ENCODE data around the gene GM2A. TPM values are rescaled to one million over a fixed set of nuclear protein-coding genes. Genes with fewer than 3 reads are reported as not detected.

Gene GM2A
- total and polyA plus RNA-seq, 9 of the 15 experiments (the other 6 are each of a cell fraction or from before 2014, with no cell fraction given) = 5.8 to 36.0 (median 10.0) TPM

GRCh38 chr5:151249281-151249680 is 3.7 kb upstream of the GM2A start:
- CTCF ChIA-PET (ENCODE audit: low intra/inter-chr PET ratio) = no interaction called here

GRCh38 chr5:151250346-151251000 is 2.5 kb upstream of the GM2A start:
- in situ Hi-C loops (cut with MboI) = no loop called here
- H3K79me2 ChIP-seq (ENCODE audit: control insufficient read depth, insufficient read depth, low read length) = peaks cover 3% of the 10 kb centered on the region; the same call in 2 of the 3 replicates
- DNase-seq (ENCODE audit: extremely low read depth in 1 of 4, low spot score in 3 of 4) = no peak
- no peak overlapping the region for H3K4me2 ChIP-seq (ENCODE audit: insufficient read depth, low read length)
- H3K27ac ChIP-seq (ENCODE audit: extremely low read depth, low read depth, low read length) = no peak overlapping the region
- H3K36me3 ChIP-seq (ENCODE audit: control insufficient read depth, insufficient read depth, low read length) = no peaks in the 10 kb centered on the region
- peaks cover 9 to 14% of the 10 kb centered on the region in 2 experiments for H3K4me1 ChIP-seq (replicated peaks in 1 of 2; ENCODE audit: control insufficient read depth in 2 of 2, insufficient read depth in 2 of 2, low read length in 2 of 2)
- no peaks in the 10 kb centered on the region for H3K9me1 ChIP-seq (ENCODE audit: control insufficient read depth, insufficient read depth, low read length)
- no peak for ATAC-seq
- no peaks in the 10 kb centered on the region for H3K9me3 ChIP-seq (replicated peaks; ENCODE audit: control insufficient read depth, insufficient read depth, low read depth, low read length)
- no peaks in the 10 kb centered on the region for H3K27me3 ChIP-seq (ENCODE audit: control insufficient read depth in 2 of 2, insufficient read depth in 2 of 2, low read length in 2 of 2)
- no peak overlapping the region for H3K9ac ChIP-seq (ENCODE audit: insufficient read depth in 1 of 2, low read depth in 2 of 2, low read length in 2 of 2)
- H4K20me1 ChIP-seq (replicated peaks; ENCODE audit: control insufficient read depth, insufficient read depth, low read length) = no peaks in the 10 kb centered on the region
- POLR2A ChIA-PET = no interaction called here
- peak overlapping the region; percentile 82 for H2AFZ ChIP-seq (ENCODE audit: low read depth, low read length)
- intact Hi-C loops (cut with micrococcal nuclease) = no loop called here
- no TSS peak for BruUV-seq (replicated peaks)
- no peak for FAIRE-seq
- CTCF ChIA-PET (ENCODE audit: low intra/inter-chr PET ratio) = no interaction called here
- H3K4me3 ChIP-seq = no peak overlapping the region
- WGBS (ENCODE audit: insufficient coverage, low coverage, missing lambda C conversion rate) = 67% methylated on average over 10 of the region's 10 CpGs
- TF ChIP-seq, protein P1, sequence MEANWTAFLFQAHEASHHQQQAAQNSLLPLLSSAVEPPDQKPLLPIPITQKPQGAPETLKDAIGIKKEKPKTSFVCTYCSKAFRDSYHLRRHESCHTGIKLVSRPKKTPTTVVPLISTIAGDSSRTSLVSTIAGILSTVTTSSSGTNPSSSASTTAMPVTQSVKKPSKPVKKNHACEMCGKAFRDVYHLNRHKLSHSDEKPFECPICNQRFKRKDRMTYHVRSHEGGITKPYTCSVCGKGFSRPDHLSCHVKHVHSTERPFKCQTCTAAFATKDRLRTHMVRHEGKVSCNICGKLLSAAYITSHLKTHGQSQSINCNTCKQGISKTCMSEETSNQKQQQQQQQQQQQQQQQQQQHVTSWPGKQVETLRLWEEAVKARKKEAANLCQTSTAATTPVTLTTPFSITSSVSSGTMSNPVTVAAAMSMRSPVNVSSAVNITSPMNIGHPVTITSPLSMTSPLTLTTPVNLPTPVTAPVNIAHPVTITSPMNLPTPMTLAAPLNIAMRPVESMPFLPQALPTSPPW (CRISPR knock-in tag; IDR thresholded peaks at IDR 0.05) = no peak
- TF ChIP-seq POLR2AphosphoS5 (IDR thresholded peaks at IDR 0.05; ENCODE audit: control insufficient read depth, insufficient read depth, low read depth, low read length) = no peak
- TF ChIP-seq MTA3 (IDR thresholded peaks at IDR 0.05; ENCODE audit: borderline replicate concordance) = no peak
- TF ChIP-seq ZNF512 (tag; IDR thresholded peaks at IDR 0.05) = peak; percentile 79
- TF ChIP-seq MLLT1 (IDR thresholded peaks at IDR 0.05) = peak in 1 of 2 experiments; percentile 45; a peak in 1 of 4 replicates
- TF ChIP-seq FOXK2 (conservative IDR thresholded peaks at IDR 0.05 in 1 of 2, IDR thresholded peaks at IDR 0.05 in 1 of 2; ENCODE audit: low read depth in 2 of 2) = peak in 1 of 2 experiments; percentile 42; a peak in 1 of 4 replicates

More at GRCh38 chr5:151249281-151249680, 3.7 kb upstream of the GM2A start:
- ATAC-seq = no peak
- no peak overlapping the region for H3K4me3 ChIP-seq
- TF ChIP-seq, protein P2, sequence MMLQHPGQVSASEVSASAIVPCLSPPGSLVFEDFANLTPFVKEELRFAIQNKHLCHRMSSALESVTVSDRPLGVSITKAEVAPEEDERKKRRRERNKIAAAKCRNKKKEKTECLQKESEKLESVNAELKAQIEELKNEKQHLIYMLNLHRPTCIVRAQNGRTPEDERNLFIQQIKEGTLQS (IDR thresholded peaks at IDR 0.05) = peak; percentile 48
- TF ChIP-seq, protein P2 (CRISPR knock-in tag; conservative IDR thresholded peaks at IDR 0.05) = no peak
- TF ChIP-seq ZZZ3 (IDR thresholded peaks at IDR 0.05) = no peak
- in situ Hi-C loops (cut with MboI) (no loop called here), intact Hi-C loops (cut with micrococcal nuclease) (no loop called here)
- no peaks in the 10 kb centered on the region for H3K27me3 ChIP-seq (ENCODE audit: control insufficient read depth in 2 of 2, insufficient read depth in 2 of 2, low read length in 2 of 2)
- H4K20me1 ChIP-seq (replicated peaks; ENCODE audit: control insufficient read depth, insufficient read depth, low read length) = no peaks in the 10 kb centered on the region
- H3K4me1 ChIP-seq (replicated peaks in 1 of 2; ENCODE audit: control insufficient read depth in 2 of 2, insufficient read depth in 2 of 2, low read length in 2 of 2) = peaks cover 9 to 14% of the 10 kb centered on the region in 2 experiments
- 70% methylated on average over 5 of the region's 5 CpGs for WGBS (ENCODE audit: insufficient coverage, low coverage, missing lambda C conversion rate)
- BruUV-seq (replicated peaks) = no TSS peak
- no peak for DNase-seq (ENCODE audit: extremely low read depth in 1 of 4, low spot score in 3 of 4)
- H3K9me3 ChIP-seq (replicated peaks; ENCODE audit: control insufficient read depth, insufficient read depth, low read depth, low read length) = no peaks in the 10 kb centered on the region
- no peaks in the 10 kb centered on the region for H3K9me1 ChIP-seq (ENCODE audit: control insufficient read depth, insufficient read depth, low read length)
- peaks cover 3% of the 10 kb centered on the region; the same call in 2 of the 3 replicates for H3K79me2 ChIP-seq (ENCODE audit: control insufficient read depth, insufficient read depth, low read length)
- FAIRE-seq = no peak
- no peak overlapping the region for H3K27ac ChIP-seq (ENCODE audit: extremely low read depth, low read depth, low read length)
- H3K36me3 ChIP-seq (ENCODE audit: control insufficient read depth, insufficient read depth, low read length) = no peaks in the 10 kb centered on the region
- no peak overlapping the region for H3K4me2 ChIP-seq (ENCODE audit: insufficient read depth, low read length)
- no peak overlapping the region for H3K9ac ChIP-seq (ENCODE audit: insufficient read depth in 1 of 2, low read depth in 2 of 2, low read length in 2 of 2)
- POLR2A ChIA-PET = no interaction called here
- H2AFZ ChIP-seq (ENCODE audit: low read depth, low read length) = no peak overlapping the region
